CD4-positive, alpha-beta T cell treated with Interleukin-17A for 1 hour (primary cell): ENCODE measurements around the gene ZNF121.
"Not testable (repeated sequence)": the region's sequence is repeated elsewhere in the genome, so short reads cannot be mapped to it uniquely, and the experiment has no call there.

ENCODE experiments used
- DNase-seq: peaks from one replicate; pipeline ENCODE4 v3.0.0-alpha.2; 2020

Gene ZNF121

GRCh38 chr19:9584073-9584833, at the start of gene ZNF121:
ZNF121 (minus strand) TSS chr19:9584504; CDS start chr19:9568097, 16,407 bp downstream.
- DNase-seq: peak; percentile 85

- DNase-seq: no peak
Observed at GRCh38 chr19:9627856-9628255, 43.6 kb upstream of the ZNF121 start.

- DNase-seq: no peak
Observed at GRCh38 chr19:9622531-9622930, 38.2 kb upstream of the ZNF121 start.

GRCh38 chr19:9621156-9622037, 37.1 kb upstream of the ZNF121 start, which contains the start of gene ZNF561:
ZNF561 (minus strand) TSS chr19:9621232; CDS start chr19:9619456, 1,776 bp downstream.
- DNase-seq: peak; percentile 91

- DNase-seq: no peak
Observed at GRCh38 chr19:9620842-9621155, 36.5 kb upstream of the ZNF121 start.

GRCh38 chr19:9615844-9616243, 31.5 kb upstream of the ZNF121 start:
- no peak for DNase-seq

GRCh38 chr19:9610484-9611113, 26.3 kb upstream of the ZNF121 start:
- no peak for DNase-seq

- no peak for DNase-seq
Observed at GRCh38 chr19:9608912-9609311, 24.6 kb upstream of the ZNF121 start.

GRCh38 chr19:9597027-9597426, 12.7 kb upstream of the ZNF121 start:
- DNase-seq: no peak

- peak; percentile 85 for DNase-seq
Observed at GRCh38 chr19:9586764-9587163, 2.5 kb upstream of the ZNF121 start.

GRCh38 chr19:9582081-9582725, 2.1 kb downstream of the ZNF121 start:
- DNase-seq: not testable (repeated sequence)

- no peak for DNase-seq
Observed at GRCh38 chr19:9580728-9581127, 3.6 kb downstream of the ZNF121 start.

GRCh38 chr19:9570255-9570654, 14.0 kb downstream of the ZNF121 start:
- no peak for DNase-seq

- no peak for DNase-seq
Observed at GRCh38 chr19:9566729-9567128, 17.6 kb downstream of the ZNF121 start.

GRCh38 chr19:9565900-9566705, 18.2 kb downstream of the ZNF121 start:
- DNase-seq: no peak

GRCh38 chr19:9552536-9553274, 31.6 kb downstream of the ZNF121 start:
- DNase-seq: no peak

GRCh38 chr19:9547870-9548269, 36.4 kb downstream of the ZNF121 start:
- DNase-seq: no peak

- DNase-seq: not testable (repeated sequence)
Observed at GRCh38 chr19:9541281-9541680, 43.0 kb downstream of the ZNF121 start.

- not testable (repeated sequence) for DNase-seq
Observed at GRCh38 chr19:9539921-9540320, 44.4 kb downstream of the ZNF121 start.

- DNase-seq: not testable (repeated sequence)
Observed at GRCh38 chr19:9539201-9539600, 45.1 kb downstream of the ZNF121 start.
